ENCODE results near the gene KRT77. TPM values are rescaled to one million over a fixed set of nuclear protein-coding genes. Genes with fewer than 3 reads are reported as not detected.

Gene KRT77
- total and polyA plus RNA-seq, 4 donors, result 0.06 to 2.2 (median 0.19) TPM

DNA sequence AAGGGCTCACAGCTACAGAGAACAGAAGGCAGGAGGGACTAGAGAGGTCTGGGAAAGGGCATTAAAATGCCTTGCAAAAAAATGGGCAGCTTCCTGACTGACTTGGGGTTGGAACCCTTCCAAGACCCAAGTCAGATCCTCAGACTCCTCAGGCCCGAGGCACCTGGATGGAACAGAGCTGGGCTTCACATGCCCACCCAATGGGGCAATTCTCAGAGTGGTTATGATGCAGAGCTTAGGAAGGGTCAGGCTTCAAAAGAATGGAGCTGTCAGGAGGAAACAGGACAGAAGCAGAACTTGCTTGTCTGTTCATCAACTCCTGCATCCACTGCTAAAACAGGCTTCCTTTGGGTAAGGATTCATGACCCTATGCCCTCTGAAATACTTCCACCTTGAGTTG is 13.4 kb downstream of the KRT77 start:
- peaks cover 4% of the 10 kb centered on the region for H3K27me3 ChIP-seq (ENCODE audit: control insufficient read depth, insufficient read depth, low read length)
- H3K4me3 ChIP-seq (ENCODE audit: low read depth, low read length), result no peak overlapping the region
- DNase-seq (ENCODE audit: low read depth in 4 of 6, low spot score in 6 of 6), result no peak
- no peaks in the 10 kb centered on the region for H3K36me3 ChIP-seq (ENCODE audit: control insufficient read depth, insufficient read depth, low read length)
- peaks cover 33% of the 10 kb centered on the region for H3K4me1 ChIP-seq (ENCODE audit: control insufficient read depth, insufficient read depth, low read length)
- H3K27ac ChIP-seq (ENCODE audit: low read depth, low read length), result no peak overlapping the region
- H3K9me3 ChIP-seq (ENCODE audit: control insufficient read depth, insufficient read depth, low read length), result no peaks in the 10 kb centered on the region
- WGBS (ENCODE audit: insufficient coverage), result 83% methylated on average over 1 of the region's 1 CpG

DNA sequence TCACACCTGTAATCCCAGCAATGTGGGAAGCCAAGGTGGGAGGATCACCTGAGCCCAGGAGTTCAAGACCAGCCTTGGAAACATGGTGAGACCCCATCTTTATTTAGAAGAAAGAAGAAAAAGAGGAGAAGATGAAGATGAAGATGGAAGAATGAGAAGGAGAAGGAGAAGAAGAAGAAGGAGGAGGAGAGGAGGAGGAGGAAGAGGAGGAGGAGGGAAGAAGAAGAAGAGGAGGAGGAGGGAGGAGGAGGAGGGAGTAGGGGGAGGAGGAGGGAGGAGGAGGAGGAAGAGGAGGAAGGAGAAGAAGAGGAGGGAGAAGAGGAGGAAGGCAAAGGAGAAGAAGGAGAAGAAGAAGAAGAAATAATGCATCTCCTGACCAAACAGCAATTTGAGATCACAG is 14.1 kb downstream of the KRT77 start:
- no peaks in the 10 kb centered on the region for H3K9me3 ChIP-seq (ENCODE audit: control insufficient read depth, insufficient read depth, low read length)
- H3K4me3 ChIP-seq (ENCODE audit: low read depth, low read length), result no peak overlapping the region
- H3K27me3 ChIP-seq (ENCODE audit: control insufficient read depth, insufficient read depth, low read length), result peaks cover 4% of the 10 kb centered on the region
- no peak overlapping the region for H3K27ac ChIP-seq (ENCODE audit: low read depth, low read length)
- DNase-seq (ENCODE audit: low read depth in 4 of 6, low spot score in 6 of 6), result no peak
- peaks cover 26% of the 10 kb centered on the region for H3K4me1 ChIP-seq (ENCODE audit: control insufficient read depth, insufficient read depth, low read length)
- H3K36me3 ChIP-seq (ENCODE audit: control insufficient read depth, insufficient read depth, low read length), result no peaks in the 10 kb centered on the region

DNA sequence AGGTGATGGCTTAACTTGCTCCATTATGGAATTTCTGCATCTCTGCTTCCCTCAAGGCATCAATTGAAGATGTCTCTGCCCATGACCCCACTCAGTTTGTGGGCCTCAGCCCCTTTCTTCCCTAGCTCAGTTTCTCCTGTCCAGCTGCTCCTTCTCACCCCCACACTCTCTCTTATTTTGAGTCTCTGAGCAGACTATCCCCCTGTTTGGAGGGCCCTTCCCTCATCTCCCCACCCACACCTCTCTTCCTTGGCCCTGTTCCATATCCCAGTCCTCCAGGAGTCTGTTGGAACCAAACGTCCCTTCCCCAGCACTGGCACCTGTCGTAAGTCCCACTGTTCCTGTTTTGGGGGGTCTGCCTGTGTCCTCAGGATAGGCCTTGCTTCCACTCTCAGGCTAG is 14.8 kb downstream of the KRT77 start:
- Histone ChIP-seq H3K9me3 (ENCODE audit: control insufficient read depth, insufficient read depth, low read length) (no peaks in the 10 kb centered on the region), H3K27me3 (ENCODE audit: control insufficient read depth, insufficient read depth, low read length) (peaks cover 4% of the 10 kb centered on the region), H3K36me3 (ENCODE audit: control insufficient read depth, insufficient read depth, low read length) (no peaks in the 10 kb centered on the region), H3K4me1 (ENCODE audit: control insufficient read depth, insufficient read depth, low read length) (peaks cover 26% of the 10 kb centered on the region), H3K27ac (ENCODE audit: low read depth, low read length) (no peak overlapping the region), H3K4me3 (ENCODE audit: low read depth, low read length) (no peak overlapping the region)
- 67% methylated on average over 1 of the region's 2 CpGs for WGBS (ENCODE audit: insufficient coverage)
- DNase-seq (ENCODE audit: low read depth in 4 of 6, low spot score in 6 of 6), result no peak

DNA sequence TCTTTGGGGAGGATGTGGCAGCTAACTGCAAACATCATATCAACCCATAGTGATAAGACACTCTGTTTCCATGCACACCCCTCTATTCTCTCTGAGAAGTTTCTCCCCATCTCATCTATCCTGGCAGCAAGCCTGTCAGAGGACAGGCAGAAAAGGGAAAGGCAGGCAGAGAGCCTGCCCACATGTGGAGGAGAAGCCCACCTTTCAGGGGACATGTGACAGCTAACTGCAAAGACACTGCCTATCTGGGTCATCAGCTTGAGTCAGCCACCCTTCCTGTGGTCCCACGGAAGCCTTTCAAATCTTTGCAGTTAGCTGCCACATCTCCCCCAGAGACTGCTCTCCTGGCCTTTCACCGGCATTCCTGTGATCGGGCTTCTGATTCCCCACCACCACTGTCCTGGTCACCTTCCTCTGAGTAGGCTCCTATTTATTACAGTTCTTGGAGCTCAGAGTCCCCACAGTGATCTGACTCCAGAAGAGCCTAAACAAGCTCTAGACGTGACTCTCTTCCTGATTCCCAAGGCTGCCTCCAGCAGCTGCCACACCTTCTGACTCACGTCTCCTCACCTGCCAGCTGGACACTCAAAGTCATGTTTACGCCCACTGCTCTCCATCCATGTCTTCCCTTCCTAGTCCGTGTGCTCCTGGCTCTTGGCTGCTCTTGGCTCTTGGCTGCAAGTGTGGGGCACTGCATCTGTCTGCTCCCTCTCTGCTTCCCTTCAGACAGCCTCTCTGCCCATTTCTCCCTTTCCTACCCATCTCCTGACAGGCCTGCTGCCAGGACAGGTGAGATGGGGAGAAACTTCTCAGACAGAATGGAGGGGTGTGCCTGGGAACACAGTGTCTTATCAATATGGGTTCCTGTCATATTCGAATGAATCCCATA is 15.6 kb downstream of the KRT77 start:
- peaks cover 24% of the 10 kb centered on the region for H3K4me1 ChIP-seq (ENCODE audit: control insufficient read depth, insufficient read depth, low read length)
- H3K27ac ChIP-seq (ENCODE audit: low read depth, low read length), result no peak overlapping the region
- peaks cover 4% of the 10 kb centered on the region for H3K27me3 ChIP-seq (ENCODE audit: control insufficient read depth, insufficient read depth, low read length)
- H3K36me3 ChIP-seq (ENCODE audit: control insufficient read depth, insufficient read depth, low read length), result no peaks in the 10 kb centered on the region
- no peak overlapping the region for H3K4me3 ChIP-seq (ENCODE audit: low read depth, low read length)
- 88% methylated on average over 7 of the region's 8 CpGs for WGBS (ENCODE audit: insufficient coverage)
- no peak for DNase-seq (ENCODE audit: low read depth in 4 of 6, low spot score in 6 of 6)
- H3K9me3 ChIP-seq (ENCODE audit: control insufficient read depth, insufficient read depth, low read length), result no peaks in the 10 kb centered on the region

GRCh38 chr12:52686756-52687487 is 16.4 kb downstream of the KRT77 start:
- no peak overlapping the region for H3K4me3 ChIP-seq (ENCODE audit: low read depth, low read length)
- WGBS (ENCODE audit: insufficient coverage), result 75% methylated on average over 2 of the region's 9 CpGs
- H3K27me3 ChIP-seq (ENCODE audit: control insufficient read depth, insufficient read depth, low read length), result peaks cover 4% of the 10 kb centered on the region
- no peak for DNase-seq (ENCODE audit: low read depth in 4 of 6, low spot score in 6 of 6)
- no peaks in the 10 kb centered on the region for H3K36me3 ChIP-seq (ENCODE audit: control insufficient read depth, insufficient read depth, low read length)
- peaks cover 17% of the 10 kb centered on the region for H3K4me1 ChIP-seq (ENCODE audit: control insufficient read depth, insufficient read depth, low read length)
- H3K9me3 ChIP-seq (ENCODE audit: control insufficient read depth, insufficient read depth, low read length), result no peaks in the 10 kb centered on the region
- H3K27ac ChIP-seq (ENCODE audit: low read depth, low read length), result no peak overlapping the region

DNA sequence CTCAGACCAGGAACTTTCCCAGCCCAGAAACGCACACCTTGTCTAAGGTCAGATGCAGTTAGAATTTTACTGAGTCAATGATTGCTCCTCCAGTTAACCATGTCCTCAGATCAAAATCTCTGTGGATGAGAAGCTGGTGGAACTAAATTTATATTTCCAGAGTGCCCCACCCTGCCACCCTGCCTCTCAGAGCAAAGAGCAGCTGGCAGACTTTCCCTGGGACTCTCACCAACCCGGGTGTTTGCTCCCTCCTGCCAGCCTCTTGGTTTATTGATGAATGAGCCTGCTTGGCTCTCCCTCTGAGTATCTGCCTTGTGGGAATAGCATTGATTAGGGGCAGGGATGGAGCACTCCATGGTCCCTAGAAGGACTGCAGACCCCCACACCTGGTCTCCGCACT is 17.3 kb downstream of the KRT77 start:
- Histone ChIP-seq H3K27me3 (ENCODE audit: control insufficient read depth, insufficient read depth, low read length) (no peaks in the 10 kb centered on the region), H3K9me3 (ENCODE audit: control insufficient read depth, insufficient read depth, low read length) (no peaks in the 10 kb centered on the region), H3K36me3 (ENCODE audit: control insufficient read depth, insufficient read depth, low read length) (no peaks in the 10 kb centered on the region), H3K4me3 (ENCODE audit: low read depth, low read length) (no peak overlapping the region), H3K27ac (ENCODE audit: low read depth, low read length) (no peak overlapping the region), H3K4me1 (ENCODE audit: control insufficient read depth, insufficient read depth, low read length) (peaks cover 8% of the 10 kb centered on the region)
- DNase-seq (ENCODE audit: low read depth in 4 of 6, low spot score in 6 of 6), result no peak
- 92% methylated on average over 2 of the region's 3 CpGs for WGBS (ENCODE audit: insufficient coverage)

DNA sequence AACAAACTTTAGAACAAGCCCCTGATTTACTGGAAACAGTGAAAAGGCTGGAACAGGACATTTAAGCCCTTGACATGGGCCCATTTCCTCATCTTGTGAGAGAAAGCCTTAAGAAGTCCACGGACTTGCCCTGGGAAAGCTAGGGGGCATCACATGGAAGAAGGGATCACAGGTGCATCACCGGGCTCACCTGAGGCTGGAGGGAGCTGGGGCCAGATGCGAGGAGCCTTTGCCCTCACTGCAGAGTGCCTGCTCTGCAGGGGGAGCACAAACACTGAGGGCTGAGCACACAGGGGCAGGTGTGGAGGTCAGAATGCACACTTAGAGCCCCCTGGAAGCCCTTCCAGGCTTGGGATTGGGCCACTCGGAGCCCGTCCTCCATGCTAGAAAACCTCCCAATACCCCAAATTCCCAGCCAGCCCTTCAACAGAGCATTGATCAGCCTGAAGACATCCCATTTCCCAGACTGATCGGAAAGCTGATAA is 17.9 kb downstream of the KRT77 start:
- H3K9me3 ChIP-seq (ENCODE audit: control insufficient read depth, insufficient read depth, low read length), result no peaks in the 10 kb centered on the region
- H3K4me1 ChIP-seq (ENCODE audit: control insufficient read depth, insufficient read depth, low read length), result peaks cover 2% of the 10 kb centered on the region
- 77% methylated on average over 6 of the region's 6 CpGs for whole genome bisulfite sequencing (ENCODE audit: insufficient coverage)
- no peaks in the 10 kb centered on the region for H3K27me3 ChIP-seq (ENCODE audit: control insufficient read depth, insufficient read depth, low read length)
- H3K27ac ChIP-seq (ENCODE audit: low read depth, low read length), result no peak overlapping the region
- H3K36me3 ChIP-seq (ENCODE audit: control insufficient read depth, insufficient read depth, low read length), result no peaks in the 10 kb centered on the region
- DNase-seq (ENCODE audit: low read depth in 4 of 6, low spot score in 6 of 6), result no peak
- no peak overlapping the region for H3K4me3 ChIP-seq (ENCODE audit: low read depth, low read length)

GRCh38 chr12:52684431-52684830 is 18.9 kb downstream of the KRT77 start:
- H3K36me3 ChIP-seq (ENCODE audit: control insufficient read depth, insufficient read depth, low read length), result no peaks in the 10 kb centered on the region
- H3K27me3 ChIP-seq (ENCODE audit: control insufficient read depth, insufficient read depth, low read length), result no peaks in the 10 kb centered on the region
- whole genome bisulfite sequencing (ENCODE audit: insufficient coverage), result 83% methylated on average over 2 of the region's 2 CpGs
- no peak for DNase-seq (ENCODE audit: low read depth in 4 of 6, low spot score in 6 of 6)
- no peaks in the 10 kb centered on the region for H3K4me1 ChIP-seq (ENCODE audit: control insufficient read depth, insufficient read depth, low read length)
- H3K4me3 ChIP-seq (ENCODE audit: low read depth, low read length), result no peak overlapping the region
- no peaks in the 10 kb centered on the region for H3K9me3 ChIP-seq (ENCODE audit: control insufficient read depth, insufficient read depth, low read length)
- no peak overlapping the region for H3K27ac ChIP-seq (ENCODE audit: low read depth, low read length)

GRCh38 chr12:52683575-52684300 is 19.6 kb downstream of the KRT77 start:
- Histone ChIP-seq H3K27me3 (ENCODE audit: control insufficient read depth, insufficient read depth, low read length) (no peaks in the 10 kb centered on the region), H3K9me3 (ENCODE audit: control insufficient read depth, insufficient read depth, low read length) (no peaks in the 10 kb centered on the region), H3K4me3 (ENCODE audit: low read depth, low read length) (no peak overlapping the region), H3K27ac (ENCODE audit: low read depth, low read length) (no peak overlapping the region), H3K36me3 (ENCODE audit: control insufficient read depth, insufficient read depth, low read length) (no peaks in the 10 kb centered on the region), H3K4me1 (ENCODE audit: control insufficient read depth, insufficient read depth, low read length) (no peaks in the 10 kb centered on the region)
- 83% methylated on average over 10 of the region's 12 CpGs for WGBS (ENCODE audit: insufficient coverage)
- no peak for DNase-seq (ENCODE audit: low read depth in 4 of 6, low spot score in 6 of 6)

Data from spinal cord (tissue), 10 donors.